ENCODE results near the gene RD3L.

Gene RD3L

DNA sequence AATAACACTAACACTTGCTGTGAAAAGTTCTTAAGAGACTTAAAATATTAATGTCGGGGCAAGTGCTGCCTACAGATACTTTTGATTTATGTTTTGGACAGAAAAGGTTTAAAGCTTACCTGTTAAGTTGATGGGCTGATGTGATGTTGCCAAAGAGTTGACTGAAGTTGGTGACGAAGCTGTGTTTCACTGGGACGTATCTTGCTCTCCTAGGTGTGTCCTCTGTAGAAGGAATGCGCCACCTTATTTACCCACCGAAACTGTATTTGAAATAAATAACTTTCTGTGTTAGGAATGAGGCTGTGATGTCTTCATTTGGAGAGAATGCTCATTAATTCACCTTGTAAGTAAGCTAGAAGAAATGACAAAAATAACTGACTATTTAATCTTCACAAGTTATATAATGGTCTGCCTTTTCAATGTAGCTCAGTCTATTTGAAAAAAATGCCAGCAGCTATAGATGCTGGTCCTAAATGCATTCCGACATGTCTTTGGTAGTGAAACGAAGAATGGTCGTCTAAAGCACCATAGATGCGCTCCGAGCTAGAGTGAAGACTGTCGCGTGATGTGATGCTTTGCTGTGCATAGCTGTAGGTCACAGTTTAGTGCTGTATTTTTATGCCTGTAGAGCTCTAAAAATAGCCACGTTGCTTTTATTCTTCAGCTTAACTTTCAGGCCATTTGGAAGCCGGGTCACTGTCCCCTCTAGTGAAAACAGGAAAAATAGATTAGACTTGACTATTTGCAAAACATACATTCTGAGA, at the start of gene RD3L:
TSS of gene RD3L (minus strand) at position 557 of the 764 bp plus-strand sequence. CDS start 834 bp downstream, outside the sequence.
- DNase-seq (ENCODE audit: low read depth), result no peak

DNA sequence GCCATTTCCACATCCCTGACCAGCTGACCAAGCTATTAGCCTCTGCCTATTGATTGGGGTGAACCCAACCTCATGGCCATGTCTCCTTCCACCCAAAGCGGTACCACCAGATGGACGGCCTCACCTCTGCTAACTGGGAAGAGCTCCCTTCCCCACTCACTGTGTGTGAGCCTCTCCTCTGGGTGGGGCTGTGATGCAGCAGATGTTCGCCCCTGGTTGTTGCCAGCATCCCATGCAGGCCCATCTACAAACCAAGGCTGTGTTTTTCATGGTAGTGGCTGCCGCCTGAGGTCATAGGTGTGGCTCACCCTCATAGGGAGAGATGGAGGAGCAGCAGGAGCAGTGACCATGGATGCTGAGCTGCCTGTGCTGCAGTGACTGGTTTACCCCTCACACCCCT, 47.6 kb upstream of the RD3L start:
- no peak for DNase-seq (ENCODE audit: low read depth)

DNA sequence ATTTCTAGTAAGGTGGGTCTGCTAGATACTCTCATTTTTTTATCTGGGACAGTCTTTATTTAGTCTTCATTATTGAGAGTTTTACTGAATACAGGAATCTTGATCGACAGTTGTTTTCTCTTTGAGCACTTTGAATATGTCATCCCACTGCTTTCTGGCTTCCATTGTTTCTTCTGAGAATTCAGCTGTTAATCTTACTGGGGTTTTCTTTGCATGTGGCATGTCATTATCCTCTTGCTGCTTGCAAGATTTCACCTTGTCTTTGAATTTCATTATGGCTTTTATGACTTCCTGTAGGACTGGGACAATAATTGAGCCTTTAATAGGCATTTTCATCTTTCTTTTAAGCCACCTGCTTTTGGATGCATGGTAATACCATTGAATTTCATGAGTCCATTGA, 46.7 kb upstream of the RD3L start:
- DNase-seq (ENCODE audit: low read depth), result no peak

DNA sequence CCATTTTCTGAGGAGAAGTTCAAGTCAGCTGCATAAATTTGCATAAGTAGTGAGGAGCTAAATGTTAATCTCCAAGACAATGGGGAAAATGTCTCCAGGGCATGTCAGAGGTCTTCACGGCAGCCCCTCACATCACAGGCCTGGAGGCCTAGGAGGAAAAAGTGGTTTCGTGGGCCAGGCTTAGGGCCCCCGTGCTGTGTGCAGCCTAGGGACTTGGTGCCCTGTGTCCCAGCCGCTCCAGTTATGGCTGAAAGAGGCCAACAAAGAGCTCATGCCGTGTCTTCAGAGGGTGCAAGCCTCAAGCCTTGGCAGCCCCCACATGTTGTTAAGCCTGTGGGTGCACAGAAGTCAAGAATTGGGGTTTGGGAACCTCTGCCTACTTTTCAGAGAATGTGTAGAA, 41.9 kb upstream of the RD3L start:
- DNase-seq (ENCODE audit: low read depth), result no peak

DNA sequence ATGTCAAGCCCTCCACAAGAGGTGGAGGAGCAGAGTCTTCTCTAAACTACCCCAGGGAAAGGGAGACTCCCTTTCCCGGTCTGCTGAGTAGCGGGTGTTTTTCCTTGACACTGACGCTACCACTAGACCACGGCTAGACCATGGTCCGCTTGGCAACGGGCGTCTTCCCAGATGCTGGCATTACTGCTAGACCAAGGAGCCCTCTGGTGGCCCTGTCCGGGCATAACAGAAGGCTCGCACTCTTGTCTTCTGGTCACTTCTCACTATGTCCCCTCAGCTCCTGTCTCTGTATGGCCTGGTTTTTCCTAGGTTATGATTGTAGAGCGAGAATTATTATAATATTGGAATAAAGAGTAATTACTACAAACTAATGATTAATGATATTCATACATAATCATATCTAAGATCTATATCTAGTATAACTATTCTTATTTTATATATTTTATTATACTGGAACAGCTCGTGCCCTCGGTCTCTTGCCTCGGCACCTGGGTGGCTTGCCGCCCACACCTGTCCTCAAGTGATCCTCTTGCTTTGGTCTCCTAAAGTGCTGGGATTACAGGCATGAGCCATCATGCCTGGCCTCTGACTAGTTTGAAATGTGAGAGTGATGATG, 38.4 kb upstream of the RD3L start:
- peak; percentile 30 for DNase-seq (ENCODE audit: low read depth)

DNA sequence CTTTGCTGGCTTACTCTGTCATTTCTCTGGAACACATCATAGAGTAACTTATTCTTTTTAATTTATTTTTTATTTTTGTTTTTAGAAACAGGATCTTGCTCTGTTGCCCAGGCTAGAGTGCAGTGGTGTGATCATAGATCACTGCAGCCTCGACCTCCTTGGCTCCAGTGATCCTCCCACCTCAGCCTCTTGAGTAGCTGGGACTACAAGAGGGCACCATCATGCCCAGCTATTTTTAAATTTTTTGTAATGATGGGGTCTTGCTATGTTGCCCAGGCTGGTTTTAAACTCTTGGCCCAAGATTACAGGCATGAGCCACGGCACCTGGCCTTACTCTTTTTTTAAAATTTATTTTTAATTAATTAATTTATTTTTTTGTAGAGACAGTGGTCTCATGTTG, 32.2 kb upstream of the RD3L start:
- DNase-seq (ENCODE audit: low read depth), result no peak

DNA sequence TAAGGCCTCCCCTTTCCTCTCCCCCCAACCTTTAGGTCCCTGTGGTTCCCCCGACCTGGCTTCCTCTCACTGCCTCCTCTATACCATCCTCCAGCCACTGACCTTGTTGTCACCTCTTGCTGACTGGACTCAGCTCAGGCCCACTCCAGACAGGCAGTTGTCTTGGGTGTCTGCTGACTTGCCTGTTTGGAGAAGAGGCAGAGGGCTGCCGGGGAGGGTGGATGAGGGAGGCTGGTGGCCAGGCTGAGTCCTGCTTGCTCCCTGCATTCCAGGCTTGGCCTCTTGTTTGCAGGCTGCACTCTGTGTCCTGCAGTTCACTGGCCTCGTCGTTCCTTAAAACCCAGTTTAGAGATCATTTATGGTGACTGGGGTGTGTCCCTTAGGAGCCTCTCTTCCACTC, 31.0 kb upstream of the RD3L start:
- DNase-seq (ENCODE audit: low read depth), result no peak

DNA sequence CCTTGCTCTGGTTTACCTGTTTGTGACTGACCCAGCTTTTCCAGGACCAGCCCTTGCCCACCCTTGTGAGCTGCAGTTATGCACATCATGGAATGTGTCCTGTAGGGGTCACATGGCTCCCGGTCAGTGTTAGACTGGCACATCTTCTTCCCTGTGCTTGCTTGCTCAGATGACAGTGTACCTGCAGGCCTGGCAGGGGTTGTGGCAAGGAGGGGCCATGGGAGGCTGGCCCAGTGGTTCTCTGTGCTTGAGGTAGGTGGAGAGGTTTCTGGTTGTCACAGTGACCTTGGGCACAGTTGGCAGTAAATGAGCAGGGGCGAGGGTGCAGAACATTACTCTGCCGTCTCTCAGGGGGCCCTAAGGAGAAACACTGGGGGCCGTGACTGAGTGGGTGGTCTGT, 27.6 kb upstream of the RD3L start:
- no peak for DNase-seq (ENCODE audit: low read depth)

DNA sequence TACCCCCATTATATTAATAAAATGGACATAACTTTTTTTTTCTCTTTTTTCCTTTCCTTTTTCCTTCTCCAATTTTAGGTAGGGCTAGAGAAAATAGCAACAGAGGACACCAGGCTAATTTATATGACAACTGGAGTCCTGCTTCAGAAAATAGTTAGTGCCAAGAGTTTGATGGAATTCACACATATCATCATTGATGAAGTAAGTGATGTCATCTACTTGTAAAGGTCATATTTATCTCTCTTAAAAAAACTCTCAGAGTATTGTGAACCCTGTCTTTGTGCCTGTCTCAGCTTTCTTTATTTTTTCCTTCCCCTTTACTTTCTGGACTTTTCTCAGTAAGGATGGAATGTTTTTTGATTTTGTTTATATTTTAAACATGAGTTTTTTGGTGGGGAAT, 24.3 kb upstream of the RD3L start:
- DNase-seq (ENCODE audit: low read depth), result no peak

DNA sequence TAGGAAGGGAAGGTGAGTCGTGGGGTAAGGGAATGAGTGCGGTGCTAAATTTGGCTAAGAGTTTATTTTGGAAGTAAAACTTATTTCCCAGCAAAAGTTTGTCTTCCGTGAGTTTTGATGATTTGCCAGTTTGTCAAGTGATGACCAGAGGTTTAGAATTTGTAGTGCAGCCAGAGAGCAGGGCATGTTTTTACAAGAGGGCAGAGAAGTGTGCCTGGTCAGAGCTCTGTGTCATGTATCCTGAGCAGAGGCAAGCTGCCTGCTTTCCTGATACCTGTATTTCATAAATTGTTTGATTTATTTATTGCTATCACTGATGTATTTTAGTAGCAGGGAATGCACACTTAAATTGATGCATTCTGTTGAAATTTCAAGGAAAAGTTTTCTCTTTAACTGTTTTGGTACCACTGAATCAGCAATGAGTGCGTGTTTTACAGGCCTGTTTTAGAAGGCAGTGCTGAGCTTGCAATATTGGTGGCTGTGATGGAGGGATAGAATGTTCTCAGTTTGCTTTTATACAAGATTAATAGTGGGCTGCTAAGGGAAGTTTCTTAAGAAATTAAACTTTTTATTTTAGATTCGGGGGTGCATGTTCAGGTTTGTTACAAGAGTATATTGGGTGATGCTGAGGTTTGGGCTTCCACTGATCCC, 19.7 kb upstream of the RD3L start:
- DNase-seq (ENCODE audit: low read depth), result no peak

DNA sequence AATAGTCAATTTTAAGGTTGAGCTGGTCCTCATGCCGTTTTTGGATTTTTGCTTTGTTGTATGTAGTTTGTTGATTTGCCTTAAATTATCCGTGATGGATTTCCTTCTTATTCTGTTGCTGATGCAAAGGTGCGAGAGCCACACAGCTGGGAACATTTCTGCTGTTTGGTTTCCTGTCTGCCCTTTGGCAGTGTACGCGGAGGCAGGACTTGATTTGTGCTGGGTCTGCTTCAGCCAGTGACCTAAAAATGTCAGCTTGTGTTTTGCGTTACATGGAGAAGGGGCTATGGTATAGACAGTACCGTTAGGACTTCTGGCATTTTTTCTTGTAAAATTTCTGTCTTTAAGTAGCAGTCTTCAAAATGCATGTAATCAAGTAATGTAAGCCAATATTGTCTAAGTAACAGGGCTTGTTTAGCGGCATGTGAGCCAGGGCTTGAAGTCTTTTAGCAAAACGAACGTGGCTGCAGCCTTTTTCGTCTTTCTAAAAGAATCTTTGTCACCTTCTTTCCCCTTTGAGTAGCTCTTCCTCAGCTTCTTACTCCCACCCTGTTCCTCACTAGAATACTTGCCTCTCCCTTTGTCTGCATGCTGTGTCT, 18.2 kb upstream of the RD3L start:
- DNase-seq (ENCODE audit: low read depth), result no peak

DNA sequence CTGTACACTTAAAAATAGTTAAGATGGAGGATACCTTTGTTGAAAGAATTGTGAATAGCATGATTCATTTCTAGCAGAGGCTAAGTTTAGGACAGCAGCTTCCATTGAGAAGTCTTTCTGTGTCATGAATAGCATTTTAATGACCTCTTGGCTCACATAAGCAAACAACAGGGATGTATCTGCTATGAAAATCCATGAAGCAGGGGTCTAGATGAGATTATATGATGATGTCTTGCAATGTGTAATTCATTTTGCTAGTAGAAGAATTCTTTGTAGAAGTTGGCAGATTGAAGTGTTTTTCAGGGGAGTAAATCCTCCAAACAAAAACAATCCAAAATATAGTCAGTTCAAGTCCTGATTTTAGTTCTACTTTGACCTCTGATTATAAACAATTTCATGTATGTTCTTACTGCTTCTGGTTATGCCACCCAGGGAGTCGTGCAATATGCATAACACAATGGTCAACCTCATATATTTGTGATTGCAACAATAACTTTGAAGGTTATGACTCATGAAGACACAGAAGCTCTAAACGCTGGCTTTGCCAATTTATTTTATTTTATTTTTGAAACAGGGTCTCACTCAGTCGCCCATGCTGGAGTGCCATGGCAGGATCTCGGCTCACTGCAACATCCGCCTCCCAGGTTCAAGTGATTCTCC, 6.9 kb upstream of the RD3L start:
- DNase-seq (ENCODE audit: low read depth), result no peak

DNA sequence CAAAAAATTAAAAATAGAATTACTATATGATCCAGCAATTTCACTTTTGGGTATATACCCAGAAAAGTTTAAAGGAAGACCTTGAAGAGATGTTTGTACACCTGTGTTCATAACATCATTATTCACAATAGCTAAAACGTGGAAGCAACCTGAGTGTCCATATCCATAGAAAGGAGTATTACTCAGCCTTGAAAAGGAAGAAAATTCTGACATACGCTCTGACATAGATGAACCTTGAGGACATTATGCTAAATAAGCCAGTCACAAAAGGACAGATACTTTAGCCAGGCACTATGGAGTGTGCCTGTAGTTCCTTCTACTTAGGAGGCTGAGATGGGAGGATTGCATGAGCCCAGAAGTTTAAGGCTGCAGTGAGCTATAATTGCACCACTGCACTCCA, 6.1 kb upstream of the RD3L start:
- DNase-seq (ENCODE audit: low read depth), result no peak

DNA sequence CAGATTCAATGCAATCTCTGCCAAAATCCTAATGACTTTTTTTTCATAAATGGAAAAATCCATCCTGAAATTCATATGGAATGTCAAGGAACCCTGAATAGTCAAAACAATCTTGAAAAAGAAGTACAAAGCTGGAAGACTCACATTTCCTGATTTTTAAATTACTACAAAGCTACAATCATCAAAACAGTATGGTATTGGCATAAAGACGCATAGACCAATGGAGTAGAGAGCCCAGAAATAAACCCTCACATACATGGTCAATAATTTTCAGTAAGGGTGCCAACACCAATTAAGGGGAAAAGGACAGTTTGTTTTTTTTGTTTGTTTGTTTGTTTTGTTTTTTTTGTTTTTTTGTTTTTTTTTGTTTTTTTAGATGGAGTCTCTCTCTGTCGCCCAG, 4.6 kb upstream of the RD3L start:
- no peak for DNase-seq (ENCODE audit: low read depth)

DNA sequence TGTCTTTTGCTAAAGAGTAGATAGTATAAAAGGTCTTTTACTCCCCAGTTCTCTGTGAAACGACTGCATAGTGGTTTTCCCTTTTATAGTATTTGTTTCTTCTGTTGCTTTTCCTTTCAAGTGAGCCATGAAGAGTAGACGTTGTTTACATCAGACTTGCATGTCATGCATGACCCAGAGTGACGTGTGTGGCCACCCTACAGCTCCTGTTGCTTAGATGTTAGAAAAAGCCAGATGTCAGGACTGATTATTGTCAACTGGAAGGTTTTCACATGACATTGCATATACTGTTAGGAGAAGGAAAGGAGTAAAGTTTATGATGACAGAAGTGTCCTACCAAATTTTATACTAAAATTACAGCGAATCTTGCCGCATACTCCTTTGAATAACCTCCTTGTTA, 1.3 kb upstream of the RD3L start:
- DNase-seq (ENCODE audit: low read depth), result peak; percentile 43

DNA sequence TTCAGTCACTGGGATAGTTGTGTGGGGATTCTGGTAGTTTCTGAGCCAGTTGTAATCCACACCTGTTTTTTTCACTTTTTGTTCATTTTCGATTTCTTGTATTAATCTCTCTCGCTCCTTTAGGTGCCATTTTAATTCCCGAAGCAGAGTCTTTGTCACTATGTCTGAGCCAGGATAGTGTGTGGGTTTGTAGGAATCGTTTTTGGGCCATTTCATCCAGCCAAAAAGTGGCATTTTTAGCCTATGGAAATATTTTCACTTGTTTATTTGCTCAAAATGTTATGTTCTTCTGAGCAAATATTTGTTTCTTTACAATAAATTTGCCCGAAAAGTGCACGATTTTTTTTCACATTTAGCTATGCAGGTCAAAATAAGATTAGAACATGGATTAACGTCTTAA, 867 bp downstream of the RD3L start:
- no peak for DNase-seq (ENCODE audit: low read depth)

DNA sequence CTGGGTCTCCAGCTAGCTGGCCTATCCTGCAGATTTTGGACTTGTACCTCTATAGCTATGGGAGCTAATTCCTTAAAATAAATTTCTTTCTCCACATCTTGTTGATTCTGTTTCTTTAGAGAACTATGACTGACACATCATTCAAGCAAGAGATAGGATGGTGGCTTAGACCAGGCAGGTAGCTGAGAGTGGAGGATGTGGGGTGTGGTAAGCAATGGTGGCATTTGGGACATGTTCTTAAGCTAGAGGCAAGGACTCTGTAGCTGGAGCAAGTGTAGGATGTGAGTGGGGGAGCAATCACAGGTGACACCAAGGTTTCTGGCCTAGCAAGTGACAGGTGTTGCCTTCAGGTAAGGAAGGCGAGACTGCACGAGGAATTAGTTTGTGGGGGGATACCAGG, 7.2 kb downstream of the RD3L start:
- DNase-seq (ENCODE audit: low read depth), result no peak

DNA sequence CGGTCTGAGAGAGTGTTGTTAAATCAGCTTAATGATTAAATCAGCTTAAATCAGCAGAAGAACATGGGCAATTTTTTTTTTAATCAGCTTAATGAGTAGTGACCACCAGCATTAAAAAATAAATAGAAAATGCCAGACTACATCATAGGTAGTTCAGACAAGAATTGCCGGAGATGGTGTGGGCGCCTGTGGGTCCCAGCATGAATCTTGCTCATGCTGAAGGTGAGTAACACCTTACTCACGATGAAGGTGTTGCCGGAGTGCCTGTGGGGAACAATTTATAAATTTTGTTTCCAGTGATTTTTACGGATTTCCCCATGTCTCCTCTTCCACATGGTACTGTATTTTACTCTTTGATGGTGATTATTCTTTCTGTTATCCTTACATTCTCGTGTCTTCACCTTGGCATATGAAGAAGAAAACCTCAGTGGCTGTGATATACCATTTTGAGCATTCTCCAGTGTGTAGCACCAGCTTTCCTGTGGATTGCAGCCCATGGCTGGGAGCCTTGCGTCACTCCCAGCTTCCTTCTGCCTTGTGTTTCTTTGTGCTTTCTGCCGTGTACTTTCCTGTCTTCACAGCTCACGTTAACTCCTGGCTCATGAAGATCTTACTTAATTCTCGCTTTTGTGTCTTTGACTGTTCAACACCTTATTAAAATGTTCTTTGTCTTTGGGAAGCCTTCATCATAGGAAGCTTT, 9.4 kb downstream of the RD3L start:
- DNase-seq (ENCODE audit: low read depth), result no peak

DNA sequence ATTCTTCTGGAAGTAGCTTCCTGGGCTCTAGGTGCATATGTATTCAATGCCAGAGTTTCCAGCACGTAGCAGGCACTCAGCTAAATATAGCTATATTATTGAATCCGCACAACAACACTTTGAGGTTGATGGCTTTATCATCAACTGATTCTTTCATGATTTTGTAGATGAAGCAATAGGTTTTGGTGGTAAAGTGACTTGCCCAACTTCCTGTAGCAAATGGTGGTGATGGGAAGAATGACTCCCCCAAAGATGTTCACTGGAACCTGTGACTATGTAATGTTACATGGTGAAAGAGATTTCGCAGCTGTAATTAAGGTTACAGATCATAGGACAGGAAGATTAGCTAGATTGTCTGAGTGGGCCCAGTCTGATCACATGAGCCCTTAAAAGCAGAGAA, 10.9 kb downstream of the RD3L start:
- no peak for DNase-seq (ENCODE audit: low read depth)

DNA sequence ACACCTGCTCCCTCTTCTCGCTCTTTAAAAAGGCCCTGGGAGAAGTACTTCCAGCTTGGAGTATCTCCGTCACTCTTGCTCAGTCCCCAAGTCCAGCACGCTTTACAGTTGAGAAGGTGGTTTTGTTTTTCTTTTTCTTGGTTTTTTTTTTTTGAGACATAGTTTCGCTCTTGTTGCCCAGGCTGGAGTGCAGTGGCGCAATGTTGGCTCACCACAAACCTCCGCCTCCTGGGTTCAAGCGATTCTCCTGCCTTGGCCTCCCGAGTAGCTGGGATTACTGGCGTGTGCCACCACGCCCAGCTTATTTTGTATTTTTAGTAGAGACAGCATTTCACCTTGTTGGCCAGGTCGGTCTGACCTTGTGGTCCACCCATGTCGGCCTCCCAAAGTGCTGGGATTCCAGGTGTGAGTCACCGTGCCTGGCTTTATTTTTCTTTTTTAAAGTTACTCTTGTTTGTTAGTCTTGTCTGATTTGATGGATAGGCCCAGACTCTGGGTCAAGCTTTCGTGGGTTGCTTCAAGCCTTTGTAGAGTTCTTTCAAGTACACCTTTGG, 12.2 kb downstream of the RD3L start:
- no peak for DNase-seq (ENCODE audit: low read depth)

DNA sequence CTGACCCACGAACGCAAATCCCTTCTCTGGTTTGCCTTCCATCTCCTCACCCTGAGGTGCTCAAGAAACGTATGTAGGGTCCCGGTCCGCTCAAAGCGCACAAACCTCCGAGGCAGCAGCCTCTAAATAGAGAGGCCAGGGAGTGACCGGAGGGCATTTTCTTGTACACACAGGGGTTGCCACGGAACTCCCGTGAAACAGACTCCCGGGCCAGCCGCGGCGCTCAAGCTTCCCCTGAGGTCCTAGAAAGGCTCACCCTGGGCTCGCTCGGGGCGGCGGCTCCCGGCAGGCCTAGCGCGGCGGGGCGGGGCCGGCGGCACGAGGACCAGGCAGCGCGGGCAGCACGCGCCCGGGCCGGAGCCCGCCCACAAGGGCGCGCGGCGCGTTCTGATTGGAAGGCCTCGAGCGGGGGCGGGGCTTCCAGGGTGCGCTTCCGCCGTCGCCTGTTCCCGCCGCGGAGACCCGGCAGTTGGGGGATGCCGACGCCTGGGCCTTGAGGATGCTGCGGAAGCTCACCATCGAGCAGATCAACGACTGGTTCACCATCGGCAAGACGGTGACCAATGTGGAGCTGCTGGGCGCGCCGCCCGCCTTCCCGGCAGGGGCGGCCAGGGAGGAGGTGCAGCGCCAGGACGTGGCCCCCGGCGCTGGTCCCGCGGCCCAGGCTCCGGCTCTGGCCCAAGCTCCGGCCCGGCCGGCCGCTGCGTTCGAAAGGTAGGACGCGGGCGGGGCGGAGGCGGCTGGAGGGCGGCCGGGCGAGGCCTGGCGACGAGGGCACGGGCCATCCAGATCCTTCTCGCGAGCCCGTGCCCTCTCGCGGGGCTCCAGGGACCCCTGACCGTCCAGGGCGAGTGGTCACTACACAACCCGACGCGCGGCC, 14.1 kb downstream of the RD3L start, which contains the start of gene TDRD9:
TSS of gene TDRD9 (plus strand) at position 446 of the 880 bp plus-strand sequence. CDS start at position 500, 54 bp downstream.
- DNase-seq (ENCODE audit: low read depth), result no peak
